Thyroid gland (tissue), 4 donors: Measurements from ENCODE around the gene CCDC68.

Source experiments
- CTCF ChIP-seq, 6 experiments: fragments of 200-600 bp in 3 of 6; fragments of 450-650 bp in 3 of 6; sonication (generic) in 3 of 6; IDR thresholded peaks; one replicate each; pipeline ENCODE4 v1.5.1; 2016 to 2019; ENCODE audit warnings: antibody characterized with exemption in 6 of 6, mild to moderate bottlenecking in 2 of 6, inconsistent platforms in 1 of 6, moderate library complexity in 1 of 6
- POLR2A ChIP-seq, 2 donors: fragments of 450-650 bp; IDR thresholded peaks; one replicate each; pipeline ENCODE4 v1.6.1; 2017; ENCODE audit warnings: antibody characterized with exemption in 2 of 2, mild to moderate bottlenecking in 2 of 2, moderate library complexity in 1 of 2

DNA sequence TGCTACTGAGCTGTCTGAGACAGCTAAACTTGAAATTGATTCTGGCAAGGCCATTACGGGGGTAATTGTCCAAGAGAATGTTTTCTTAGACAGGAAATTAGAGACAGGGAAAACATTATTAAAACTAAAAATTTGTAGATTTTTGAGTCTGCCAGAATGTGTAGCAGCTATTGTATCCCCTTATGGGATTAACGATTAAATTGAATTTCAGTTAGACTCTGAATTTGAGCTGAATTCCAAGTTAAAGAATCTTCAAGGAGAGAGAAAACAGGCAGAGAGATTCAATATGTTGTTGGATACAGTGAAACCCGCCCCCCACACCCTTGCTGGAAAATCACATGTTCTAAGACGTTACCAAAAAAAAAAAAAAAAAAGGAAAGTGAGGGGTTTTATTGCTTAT lies 32.7 kb upstream of the CCDC68 start:
- TF ChIP-seq CTCF (IDR thresholded peaks at IDR 0.05) (no peak), POLR2A (IDR thresholded peaks at IDR 0.05) (no peak)
